Measurements from ENCODE around the gene BAZ1A. TPM values are rescaled to one million over a fixed set of nuclear protein-coding genes. Genes with fewer than 3 reads are reported as not detected.

BAZ1A gene
- total and polyA plus RNA-seq, 10 of the 15 experiments (the other 5 are each of a cell fraction or from before 2014, with no cell fraction given), result 34.3 to 96.5 (median 50.7) TPM

GRCh38 chr14:34874386-34875030 lies 652 bp downstream of the BAZ1A start (continued):
- TF ChIP-seq, protein P1, sequence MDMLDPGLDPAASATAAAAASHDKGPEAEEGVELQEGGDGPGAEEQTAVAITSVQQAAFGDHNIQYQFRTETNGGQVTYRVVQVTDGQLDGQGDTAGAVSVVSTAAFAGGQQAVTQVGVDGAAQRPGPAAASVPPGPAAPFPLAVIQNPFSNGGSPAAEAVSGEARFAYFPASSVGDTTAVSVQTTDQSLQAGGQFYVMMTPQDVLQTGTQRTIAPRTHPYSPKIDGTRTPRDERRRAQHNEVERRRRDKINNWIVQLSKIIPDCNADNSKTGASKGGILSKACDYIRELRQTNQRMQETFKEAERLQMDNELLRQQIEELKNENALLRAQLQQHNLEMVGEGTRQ (IDR thresholded peaks at IDR 0.05; ENCODE audit: borderline replicate concordance, low read depth, low read length), result no peak
- TF ChIP-seq GATAD2B (conservative IDR thresholded peaks at IDR 0.05; ENCODE audit: low read depth), result no peak; the same call in none of the 2 replicates
- no peak for TF ChIP-seq NFYB (IDR thresholded peaks at IDR 0.05; ENCODE audit: insufficient read depth, low read depth, low read length)
- no peak for TF ChIP-seq JUNB (IDR thresholded peaks at IDR 0.05)

DNA sequence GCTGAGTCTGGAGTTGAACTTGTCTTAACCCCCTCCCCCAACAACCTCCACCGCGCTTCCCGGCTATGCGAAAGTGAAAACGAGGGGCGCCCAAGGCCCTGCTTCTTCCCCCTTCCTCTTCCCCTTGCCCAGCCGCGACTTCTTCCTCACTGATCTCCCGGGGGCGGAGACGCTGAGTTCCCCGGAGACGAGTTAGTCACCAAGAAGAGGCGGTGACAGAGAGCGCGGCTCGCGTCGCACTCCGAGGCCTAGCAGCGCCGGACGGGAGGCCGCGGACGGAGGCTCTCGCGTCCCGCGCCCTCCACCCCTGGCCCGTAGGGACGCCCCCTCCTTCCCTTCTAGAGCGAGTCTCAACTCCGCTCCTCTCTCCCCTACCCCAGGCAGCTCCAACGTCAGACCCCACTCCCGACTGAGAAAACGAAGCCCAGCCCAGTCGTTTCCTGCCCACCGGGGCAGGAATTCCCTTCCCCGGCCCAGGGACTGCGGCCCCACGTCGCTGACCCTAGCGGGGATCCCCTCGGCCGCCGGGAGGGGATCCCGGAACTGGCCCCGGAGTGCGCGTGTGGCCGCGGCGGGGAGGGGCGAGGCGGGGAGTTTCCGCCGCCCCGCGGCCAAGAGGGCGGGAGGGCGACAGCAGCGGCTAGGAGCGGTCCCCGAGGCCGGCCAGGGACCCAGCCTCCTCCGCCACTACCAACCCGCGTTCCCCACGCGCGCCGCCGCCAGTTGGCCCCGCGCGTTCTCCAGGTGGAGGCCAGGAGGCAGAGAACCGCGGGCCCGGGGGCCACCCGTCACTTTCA lies 1.4 kb downstream of the BAZ1A start:
- H4K20me1 ChIP-seq (ENCODE audit: control insufficient read depth, insufficient read depth), result no peaks in the 10 kb centered on the region
- in situ Hi-C loops (cut with MboI), result loop anchor here (5.0 kb wide), 1 partner anchor 109 kb away; the partner anchor contains the start of gene SRP54
- ChIA-PET POLR2A (interaction anchor here (1.0 to 3.6 kb wide), 5 partner anchors 88 to 173 kb away, joined by 3 to 33 read pairs (median 4); partner anchors contain the start of genes FAM177A1 and SRP54), RAD21 (ENCODE audit: unreplicated experiment) (interaction anchor here (1.0 to 1.8 kb wide), 5 partner anchors 38 to 172 kb away, joined by 3 to 12 read pairs (median 9); partner anchors contain the start of genes FAM177A1 and SRP54), CTCF (interaction anchor here (0.6 to 1.5 kb wide), 3 partner anchors 24 to 110 kb away, joined by 3 read pairs; no protein-coding TSS in a partner anchor), SMC1A (ENCODE audit: uncharacterized antibody, unreplicated experiment) (interaction anchor here (1.0 to 1.8 kb wide), 4 partner anchors 12 to 110 kb away, joined by 4 to 8 read pairs (median 6); no protein-coding TSS in a partner anchor)
- H3K4me2 ChIP-seq (ENCODE audit: control insufficient read depth, insufficient read depth), result peak overlapping the region; percentile 64
- WGBS (ENCODE audit: insufficient coverage, insufficient replicate concordance, low lambda C conversion rate, missing lambda C conversion rate), result under 1% methylated on average over 67 of the region's 81 CpGs
- ATAC-seq (peak; percentile 81), DNase-seq (ENCODE audit: low read depth, low spot score) (peak; percentile 62), FAIRE-seq (peak; percentile 75)
- H3K36me3 ChIP-seq (ENCODE audit: control insufficient read depth in 2 of 2, insufficient read depth in 2 of 2, low read length in 1 of 2), result peaks cover 0 to 12% of the 10 kb centered on the region in 2 experiments; a peak in 1 of 4 replicates
- H3K4me3 ChIP-seq, result peak overlapping the region; percentile 88
- no peaks in the 10 kb centered on the region; the same call in 1 of the 2 replicates for H3K4me1 ChIP-seq (ENCODE audit: control insufficient read depth, insufficient read depth, low read length)
- intact Hi-C loops (cut with micrococcal nuclease; ENCODE audit: unreplicated experiment), result loop anchor here (1.0 to 10.0 kb wide), 4 partner anchors 109 to 541 kb away; partner anchors contain the start of genes FAM177A1, PPP2R3C, PRORP and SRP54
- peaks cover 68% of the 10 kb centered on the region for H3K79me2 ChIP-seq (ENCODE audit: control insufficient read depth, insufficient read depth, low read length)
- no peaks in the 10 kb centered on the region for H3K27me3 ChIP-seq (replicated peaks in 1 of 2; ENCODE audit: control insufficient read depth in 2 of 2, insufficient read depth in 2 of 2, low read length in 1 of 2)
- no peaks in the 10 kb centered on the region for H3K9me3 ChIP-seq (replicated peaks; ENCODE audit: control insufficient read depth, insufficient read depth, low read length)
- peak overlapping the region; percentile 98 for H3K27ac ChIP-seq (ENCODE audit: control insufficient read depth, insufficient read depth)
- TSS peak; percentile 63 for BruUV-seq (replicated peaks)
- H3K9ac ChIP-seq (ENCODE audit: control insufficient read depth, insufficient read depth, low read length), result peak overlapping the region; percentile 98
- H2AFZ ChIP-seq (ENCODE audit: control insufficient read depth, low read depth, low read length), result peak overlapping the region; percentile 81
- TF ChIP-seq FOS (IDR thresholded peaks at IDR 0.05; ENCODE audit: borderline replicate concordance, extremely low read depth, insufficient read length) (no peak), KDM1A (IDR thresholded peaks at IDR 0.05; ENCODE audit: borderline replicate concordance) (no peak), ELK1 (IDR thresholded peaks at IDR 0.05; ENCODE audit: low read depth, low read length) (no peak), ZSCAN29 (IDR thresholded peaks at IDR 0.05) (no peak), ASH2L (IDR thresholded peaks at IDR 0.05; ENCODE audit: borderline replicate concordance, low read depth) (0 out of 2 replicates have a peak, but pooled peaks have one; percentile 47), SMARCA5 (IDR thresholded peaks at IDR 0.05) (peak; percentile 77), CEBPB (IDR thresholded peaks at IDR 0.05; ENCODE audit: borderline replicate concordance in 1 of 2, low read depth in 2 of 2, low read length in 2 of 2) (no peak), SUPT20H (IDR thresholded peaks at IDR 0.05; ENCODE audit: borderline replicate concordance, control insufficient read depth, low read depth, low read length) (no peak), CHD4 (IDR thresholded peaks at IDR 0.05) (no peak), BHLHE40 (IDR thresholded peaks at IDR 0.05; ENCODE audit: borderline replicate concordance in 1 of 2, low read depth in 2 of 2, low read length in 1 of 2) (peak; percentile 32 to 77; a peak in 3 of 4 replicates), MTA3 (IDR thresholded peaks at IDR 0.05; ENCODE audit: borderline replicate concordance, low read length) (no peak), WRNIP1 (IDR thresholded peaks at IDR 0.05; ENCODE audit: borderline replicate concordance, low read depth, low read length) (0 out of 2 replicates have a peak, but pooled peaks have one; percentile 68), SUZ12 (IDR thresholded peaks at IDR 0.05; ENCODE audit: unreplicated experiment) (no peak)
- TF ChIP-seq, protein P2, sequence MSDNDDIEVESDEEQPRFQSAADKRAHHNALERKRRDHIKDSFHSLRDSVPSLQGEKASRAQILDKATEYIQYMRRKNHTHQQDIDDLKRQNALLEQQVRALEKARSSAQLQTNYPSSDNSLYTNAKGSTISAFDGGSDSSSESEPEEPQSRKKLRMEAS (IDR thresholded peaks at IDR 0.05; ENCODE audit: low read depth, low read length), result peak; percentile 54; the same call in 1 of the 2 replicates

All from GM12878 (cell line).